OCI-LY3 (cell line): ENCODE measurements around the gene DCAF4.

Source experiments
- EZH2phosphoT487 ChIP-seq: fragments of 200-600 bp; shearing (Covaris generic); IDR thresholded peaks from 2 replicates; pipeline ENCODE4 v1.6.1; 2018; ENCODE audit warnings: antibody characterized with exemption, mixed run types, low read depth
- TF ChIP-seq, protein P1 (sequence below): fragments of 200-600, 300-600 bp; sonication (generic); IDR thresholded peaks from 2 replicates; pipeline ENCODE4 v1.5.1; 2014; ENCODE audit warnings: antibody characterized with exemption, low read length, low read depth

DNA sequence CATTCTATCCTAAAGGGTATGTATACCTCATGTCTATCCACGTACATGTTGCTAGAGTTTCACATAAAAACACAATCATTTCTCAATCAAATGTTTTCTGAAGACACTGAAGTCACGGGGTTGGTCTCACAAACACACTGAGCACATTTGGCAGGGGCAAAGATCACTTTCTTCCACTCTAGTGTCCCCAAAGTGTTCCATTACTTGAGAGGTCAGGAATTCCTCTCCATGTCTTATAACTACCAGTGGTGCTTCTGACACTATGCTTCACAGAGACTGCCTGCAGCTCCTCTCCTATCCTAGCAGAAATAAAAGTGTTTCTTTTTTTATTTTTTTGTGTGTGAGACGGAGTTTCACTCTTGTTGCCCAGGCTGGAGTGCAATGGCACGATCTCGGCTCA is 81.6 kb downstream of the DCAF4 start:
- TF ChIP-seq, protein P1, sequence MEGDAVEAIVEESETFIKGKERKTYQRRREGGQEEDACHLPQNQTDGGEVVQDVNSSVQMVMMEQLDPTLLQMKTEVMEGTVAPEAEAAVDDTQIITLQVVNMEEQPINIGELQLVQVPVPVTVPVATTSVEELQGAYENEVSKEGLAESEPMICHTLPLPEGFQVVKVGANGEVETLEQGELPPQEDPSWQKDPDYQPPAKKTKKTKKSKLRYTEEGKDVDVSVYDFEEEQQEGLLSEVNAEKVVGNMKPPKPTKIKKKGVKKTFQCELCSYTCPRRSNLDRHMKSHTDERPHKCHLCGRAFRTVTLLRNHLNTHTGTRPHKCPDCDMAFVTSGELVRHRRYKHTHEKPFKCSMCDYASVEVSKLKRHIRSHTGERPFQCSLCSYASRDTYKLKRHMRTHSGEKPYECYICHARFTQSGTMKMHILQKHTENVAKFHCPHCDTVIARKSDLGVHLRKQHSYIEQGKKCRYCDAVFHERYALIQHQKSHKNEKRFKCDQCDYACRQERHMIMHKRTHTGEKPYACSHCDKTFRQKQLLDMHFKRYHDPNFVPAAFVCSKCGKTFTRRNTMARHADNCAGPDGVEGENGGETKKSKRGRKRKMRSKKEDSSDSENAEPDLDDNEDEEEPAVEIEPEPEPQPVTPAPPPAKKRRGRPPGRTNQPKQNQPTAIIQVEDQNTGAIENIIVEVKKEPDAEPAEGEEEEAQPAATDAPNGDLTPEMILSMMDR = no peak
- TF ChIP-seq EZH2phosphoT487 = no peak
